ENCODE data around the gene SH3RF3.
A peak's percentile ranks its signal among the peaks of the same experiment; 100 is the strongest.

Gene SH3RF3

GRCh38 chr2:109264595-109265328 is 135.8 kb downstream of the SH3RF3 start:
- DNase-seq (ENCODE audit: low spot score): no peak

GRCh38 chr2:109265369-109265768 is 136.4 kb downstream of the SH3RF3 start:
- no peak for DNase-seq (ENCODE audit: low spot score)

GRCh38 chr2:109265953-109266352 is 136.9 kb downstream of the SH3RF3 start:
- no peak for DNase-seq (ENCODE audit: low spot score)

- DNase-seq (ENCODE audit: low spot score): no peak
These were observed 137.5 kb downstream of the SH3RF3 start for GRCh38 chr2:109266496-109266895.

- no peak for DNase-seq (ENCODE audit: low spot score)
These were observed 138.2 kb downstream of the SH3RF3 start for GRCh38 chr2:109266998-109267854.

- no peak for DNase-seq (ENCODE audit: low spot score)
These were observed 139.9 kb downstream of the SH3RF3 start for GRCh38 chr2:109268916-109269315.

GRCh38 chr2:109269706-109270504 is 140.9 kb downstream of the SH3RF3 start:
- DNase-seq (ENCODE audit: low spot score): no peak

GRCh38 chr2:109270505-109271312 is 141.7 kb downstream of the SH3RF3 start:
- no peak for DNase-seq (ENCODE audit: low spot score)

GRCh38 chr2:109271920-109272319 is 142.9 kb downstream of the SH3RF3 start:
- DNase-seq (ENCODE audit: low spot score): no peak

- DNase-seq (ENCODE audit: low spot score): no peak
These were observed 143.5 kb downstream of the SH3RF3 start for GRCh38 chr2:109272461-109272860.

GRCh38 chr2:109275120-109276012 is 146.4 kb downstream of the SH3RF3 start:
- DNase-seq (ENCODE audit: low spot score): no peak

- no peak for DNase-seq (ENCODE audit: low spot score)
These were observed 148.4 kb downstream of the SH3RF3 start for GRCh38 chr2:109277406-109277805.

GRCh38 chr2:109279243-109279860 is 150.3 kb downstream of the SH3RF3 start:
- DNase-seq (ENCODE audit: low spot score): no peak

- no peak for DNase-seq (ENCODE audit: low spot score)
These were observed 151.8 kb downstream of the SH3RF3 start for GRCh38 chr2:109280804-109281203.

- no peak for DNase-seq (ENCODE audit: low spot score)
These were observed 153.4 kb downstream of the SH3RF3 start for GRCh38 chr2:109282360-109282759.

GRCh38 chr2:109282865-109283264 is 153.9 kb downstream of the SH3RF3 start:
- no peak for DNase-seq (ENCODE audit: low spot score)

- DNase-seq (ENCODE audit: low spot score): peak; percentile 84
These were observed 155.8 kb downstream of the SH3RF3 start for GRCh38 chr2:109284826-109285225.

- no peak for DNase-seq (ENCODE audit: low spot score)
These were observed 156.2 kb downstream of the SH3RF3 start for GRCh38 chr2:109285244-109285651.

GRCh38 chr2:109287413-109287812 is 158.4 kb downstream of the SH3RF3 start:
- DNase-seq (ENCODE audit: low spot score): no peak

GRCh38 chr2:109287838-109288237 is 158.8 kb downstream of the SH3RF3 start:
- DNase-seq (ENCODE audit: low spot score): no peak
